Measurements from ENCODE around the gene BCR.

DNA sequence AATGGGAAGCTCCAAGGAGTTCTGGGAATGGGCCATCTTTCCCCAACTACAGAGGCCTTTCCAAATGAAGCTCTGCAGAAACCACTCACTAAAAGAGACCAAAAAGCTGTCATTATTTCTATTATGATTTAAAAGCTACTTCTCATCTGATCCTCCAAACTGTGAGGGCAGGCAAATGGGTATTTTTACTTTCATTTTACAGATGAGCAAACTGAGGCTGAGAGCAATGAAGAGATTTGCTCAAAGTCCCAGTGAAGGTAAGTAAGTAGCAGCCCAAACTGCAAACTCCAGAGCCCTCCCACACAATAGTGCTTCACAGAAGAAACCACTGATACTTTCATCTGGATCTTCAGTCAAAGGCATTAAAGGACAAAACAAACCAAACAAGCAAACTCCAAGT, 39.9 kb upstream of the BCR start:
- TF ChIP-seq CTCF (IDR thresholded peaks at IDR 0.05 in 8 of 11, conservative IDR thresholded peaks at IDR 0.05 in 3 of 11) (no peak), POLR2A (IDR thresholded peaks at IDR 0.05) (no peak), POLR2AphosphoS5 (IDR thresholded peaks at IDR 0.05) (no peak)
